Head of caudate nucleus (tissue), 42 donors: ENCODE measurements around the gene PCCA.
A peak's percentile ranks its signal among the peaks of the same experiment; 100 is the strongest.
"Not testable (repeated sequence)": the region's sequence is repeated elsewhere in the genome, so short reads cannot be mapped to it uniquely, and the experiment has no call there.

Source experiments
- DNase-seq, 42 donors: peaks; one replicate each; pipeline versions ENCODE4 v3.0.0 to v3.0.0-alpha.2; 2020 to 2021; ENCODE audit warnings: mixed read lengths in 7 of 42
- intact Hi-C: fragments of 100-400 bp; cut with DNase I; formaldehyde crosslinking; loops from one replicate; pipeline ENCODE4 v1.15.0; 2022

Gene PCCA

DNA sequence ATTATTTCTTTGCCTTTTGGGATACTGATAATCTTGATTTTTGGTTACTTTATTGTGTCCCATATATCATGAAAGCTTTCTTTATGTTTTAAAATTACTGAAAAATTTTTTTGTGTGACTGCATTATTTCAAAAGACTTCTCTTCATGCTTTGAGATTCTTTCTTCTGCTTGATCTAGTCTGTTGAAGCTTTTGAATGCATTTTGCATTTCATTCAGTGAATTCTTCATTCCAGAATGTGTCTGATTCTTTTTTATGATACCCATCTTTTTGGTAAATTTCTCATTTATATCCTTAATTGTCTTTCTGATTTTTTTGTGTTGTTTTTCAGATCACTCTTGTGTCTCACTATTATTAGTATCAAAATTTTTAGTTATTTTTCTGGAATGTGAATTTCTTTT lies 289.6 kb downstream of the PCCA start:
- intact Hi-C loops, result no loop called here
- DNase-seq, result no peak

DNA sequence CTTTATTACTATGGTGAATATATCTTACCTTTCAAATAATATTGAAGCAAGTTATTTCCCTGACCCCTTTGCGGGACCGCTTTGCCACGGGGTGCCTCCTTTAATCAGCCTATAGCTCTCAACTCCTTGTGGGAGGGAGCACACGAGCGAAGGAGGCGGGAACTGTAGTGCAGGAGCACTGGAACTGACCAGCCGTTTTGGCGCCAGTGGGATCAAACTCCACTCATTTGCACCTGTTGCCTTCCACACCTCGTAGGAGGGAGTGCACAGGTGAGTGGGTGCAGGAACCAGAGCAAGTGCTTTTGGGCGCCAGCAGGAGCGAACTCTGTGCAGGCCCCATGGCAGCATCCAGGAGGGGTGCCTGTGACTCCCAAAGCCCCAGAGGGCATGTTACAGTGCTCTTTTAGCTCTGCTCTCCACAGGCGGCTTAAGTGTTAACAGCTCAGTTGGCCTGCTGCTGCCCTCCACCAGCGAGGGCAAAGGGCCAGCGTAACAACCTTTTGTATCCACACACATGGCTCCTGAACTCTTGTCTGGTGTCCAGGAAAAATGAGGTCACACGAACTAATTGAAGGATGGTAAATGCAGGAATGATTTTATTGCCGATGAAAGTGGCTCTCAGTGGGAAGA lies 292.8 kb downstream of the PCCA start:
- intact Hi-C loops, result no loop called here
- no peak for DNase-seq

DNA sequence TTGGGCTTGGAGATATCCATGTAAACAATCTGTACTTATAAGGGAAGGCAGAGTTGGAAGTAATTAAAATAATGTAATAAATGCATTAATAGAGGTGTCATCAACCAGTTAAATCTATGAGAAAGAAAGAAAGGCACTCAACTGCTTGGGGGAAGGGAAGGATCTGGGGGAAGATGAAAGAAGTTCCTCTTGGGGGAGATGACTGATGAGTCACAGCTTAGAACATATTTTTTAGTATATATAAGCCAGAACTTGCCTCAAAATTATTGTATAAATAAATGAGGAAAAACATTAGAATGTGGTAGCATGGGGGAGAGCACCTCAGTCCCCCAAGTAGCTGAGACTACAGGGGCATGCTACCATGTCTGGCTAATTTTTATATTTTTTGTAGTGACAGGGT lies 293.9 kb downstream of the PCCA start:
- intact Hi-C loops, result no loop called here
- no peak for DNase-seq

DNA sequence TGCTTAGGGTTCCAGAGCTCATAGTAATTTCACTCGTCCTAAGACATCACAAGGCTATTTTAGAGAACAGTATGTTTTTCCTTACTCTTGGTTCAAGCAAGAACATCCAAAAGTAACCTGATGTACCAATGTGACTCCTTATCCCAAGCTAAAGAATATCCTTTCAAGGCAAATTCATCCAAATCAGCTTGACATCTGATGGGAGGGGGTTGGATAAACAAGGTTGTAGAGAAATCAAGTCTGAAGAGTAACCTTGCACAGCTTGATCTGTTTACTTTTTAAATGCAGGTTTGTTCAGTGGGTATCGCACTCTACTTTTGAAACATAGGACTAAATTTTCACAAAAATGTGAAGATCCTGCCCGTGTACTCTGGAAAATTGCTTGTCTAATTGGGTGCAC lies 298.5 kb downstream of the PCCA start:
- no peak for DNase-seq
- intact Hi-C loops, result no loop called here

DNA sequence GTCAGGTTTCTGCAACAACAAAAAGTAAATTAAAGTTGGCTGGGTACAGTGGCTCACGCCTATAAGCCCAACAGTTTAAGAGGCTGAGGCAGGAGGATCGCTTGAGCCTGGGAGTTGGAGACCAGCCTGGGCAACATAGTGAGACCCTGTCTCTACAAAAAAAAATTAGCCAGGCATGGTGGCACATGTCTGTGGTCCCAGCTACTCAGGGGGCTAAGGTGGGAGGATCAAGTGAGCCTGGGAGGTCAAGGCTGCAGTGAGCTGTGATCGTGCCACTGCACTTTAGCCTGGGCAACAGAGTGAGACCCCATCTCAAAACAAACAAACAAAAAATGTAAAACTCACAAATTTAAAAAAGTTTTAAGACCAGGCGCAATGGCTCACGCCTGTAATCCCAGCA lies 299.3 kb downstream of the PCCA start:
- DNase-seq, intact Hi-C loops: not testable (repeated sequence)

DNA sequence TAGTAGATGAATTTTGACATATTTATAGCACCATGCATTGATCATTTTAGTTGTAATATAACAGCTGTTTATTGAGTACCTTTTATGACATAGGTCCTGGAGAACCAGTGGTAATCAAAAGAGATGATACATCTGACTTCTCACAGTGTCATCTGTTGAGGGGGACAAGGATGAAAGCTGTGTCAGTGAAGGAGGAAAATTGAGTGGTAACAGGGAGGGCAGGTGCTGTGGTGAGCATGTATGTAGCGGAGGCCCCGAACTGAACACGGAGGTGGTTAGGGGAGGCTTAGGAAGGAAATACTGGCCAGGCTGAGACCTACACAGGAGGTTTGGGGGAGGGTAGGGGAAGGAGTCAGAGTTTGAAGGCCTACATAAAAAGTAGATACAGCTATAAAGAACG lies 300.0 kb downstream of the PCCA start:
- DNase-seq, result no peak
- intact Hi-C loops, result no loop called here

DNA sequence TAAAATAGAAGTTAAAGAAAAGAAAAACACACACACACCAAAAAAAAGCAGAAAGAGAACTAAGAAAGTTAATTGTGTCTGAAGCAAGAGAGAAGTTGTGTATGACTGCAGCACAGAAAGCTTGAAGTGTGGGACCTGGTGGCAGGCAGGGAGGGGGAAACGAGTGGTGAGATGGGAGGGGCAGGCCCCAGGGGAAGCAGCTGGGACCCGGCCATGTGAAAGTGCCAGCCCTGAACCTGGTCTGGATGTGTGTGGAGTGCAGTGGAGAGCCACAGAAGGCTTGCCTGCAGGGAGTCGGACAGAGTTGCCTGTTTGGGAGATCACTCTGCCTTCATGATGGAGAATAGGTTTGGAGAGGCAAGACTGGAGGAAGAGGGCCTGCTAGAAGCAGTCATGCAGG lies 300.7 kb downstream of the PCCA start:
- no peak for DNase-seq
- intact Hi-C loops, result no loop called here

DNA sequence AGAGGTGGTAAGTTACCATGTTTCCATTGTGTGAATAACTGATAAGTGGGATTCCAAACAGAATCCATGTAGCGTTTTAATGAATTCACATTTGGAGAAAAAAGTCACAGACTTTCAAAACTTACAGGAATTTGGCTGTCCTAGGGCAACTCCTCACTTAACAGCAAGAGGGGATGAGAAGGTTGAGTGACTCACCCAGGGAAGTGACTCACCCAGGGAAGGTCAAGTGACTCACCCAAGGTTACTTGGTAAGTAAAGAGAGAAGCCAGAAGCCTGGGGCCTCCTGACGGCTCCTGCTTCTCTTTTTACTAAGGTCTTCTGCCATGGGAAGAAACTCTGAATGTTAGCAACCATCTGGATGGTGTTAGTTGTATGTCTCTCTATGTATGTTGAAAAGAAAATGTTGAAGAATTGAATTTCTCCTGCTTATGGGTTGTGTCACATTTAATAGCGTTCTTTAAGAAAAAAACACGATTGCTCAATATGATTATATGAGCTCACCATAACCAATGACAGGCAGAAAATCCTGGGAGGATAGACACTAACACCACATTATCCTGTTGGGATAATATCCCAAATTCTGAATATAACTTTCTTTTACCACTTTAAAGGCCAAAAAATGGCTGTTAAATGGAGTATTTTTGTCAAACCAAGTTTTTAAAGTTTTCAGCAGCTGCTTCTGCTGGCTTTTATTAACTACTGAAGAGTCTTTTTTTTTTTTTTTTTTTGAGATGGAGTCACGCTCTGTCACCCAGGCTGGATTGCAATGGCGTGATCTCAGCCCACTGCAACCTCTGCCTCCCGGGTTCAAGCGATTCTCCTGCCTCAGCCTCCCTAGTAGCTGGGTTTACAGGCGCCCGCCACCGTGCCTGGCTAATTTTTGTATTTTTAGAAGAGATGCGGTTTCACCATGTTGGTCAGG lies 304.1 kb downstream of the PCCA start:
- intact Hi-C loops, result no loop called here
- peak in 18 of 42 donors; percentile 4 to 73 (median 21) for DNase-seq

DNA sequence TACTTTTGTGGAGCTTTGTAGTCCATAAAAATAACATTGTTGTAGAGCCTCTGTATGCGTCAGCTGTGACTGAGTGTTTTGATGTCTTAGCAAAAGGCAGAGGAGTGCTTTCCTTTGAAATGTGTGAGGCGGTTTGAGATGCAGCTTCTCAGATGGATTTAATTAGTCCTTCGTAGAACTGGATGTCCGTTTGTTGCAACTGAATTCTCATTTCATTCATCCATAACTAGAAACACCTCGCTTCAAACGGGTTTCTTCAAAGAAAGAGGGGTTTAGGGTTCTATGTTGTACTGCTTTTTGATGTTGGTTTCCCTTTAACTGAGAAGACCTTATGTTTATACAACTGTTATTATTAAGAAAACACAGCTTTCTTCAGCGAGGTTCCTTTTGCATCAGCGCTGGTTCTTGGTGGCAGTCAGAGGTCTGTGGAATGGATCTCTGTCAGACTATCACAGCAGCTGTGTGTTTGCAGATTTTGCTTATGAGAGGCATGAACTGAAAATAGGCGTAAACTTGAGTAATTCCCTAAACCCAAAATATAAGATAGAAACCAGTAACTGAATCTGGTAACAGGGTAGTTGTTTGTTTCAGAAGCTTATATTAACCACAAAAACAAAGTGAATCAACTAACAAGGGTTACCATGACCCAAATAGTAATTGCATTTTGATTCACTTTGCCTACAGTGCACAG lies 305.3 kb downstream of the PCCA start:
- intact Hi-C loops, result no loop called here
- no peak for DNase-seq

DNA sequence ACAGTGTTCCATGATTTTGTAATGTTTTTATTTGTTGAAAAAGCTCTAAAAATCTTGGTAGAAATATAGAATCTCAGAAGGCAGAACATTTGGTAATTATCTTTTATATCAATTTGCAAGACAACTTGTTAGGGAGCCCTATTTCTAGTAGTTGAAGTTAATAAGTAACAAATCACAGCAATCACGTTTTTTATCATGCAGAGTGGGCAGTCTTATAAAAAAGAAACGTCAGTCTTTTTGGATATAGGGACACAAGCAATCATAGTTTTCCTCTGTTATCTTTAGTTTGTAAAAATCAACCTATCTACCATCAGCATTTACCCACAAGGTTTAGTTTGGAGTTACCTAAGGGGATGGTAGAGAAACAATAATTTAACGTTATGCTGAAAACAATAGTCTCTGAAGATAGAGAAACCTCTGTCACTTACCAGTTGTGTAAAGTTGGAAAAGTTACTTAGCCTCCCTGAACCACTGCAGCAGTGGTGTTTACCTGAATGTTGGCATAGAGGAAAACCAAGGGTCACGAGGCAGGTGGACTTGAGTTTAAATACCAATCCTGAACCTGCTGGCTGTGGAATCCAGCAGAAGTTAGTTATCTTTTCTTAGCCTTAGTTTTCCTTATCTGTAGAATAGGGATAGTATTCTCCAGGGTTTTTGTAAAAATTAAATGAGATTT lies 306.9 kb downstream of the PCCA start:
- DNase-seq, result no peak
- intact Hi-C loops, result no loop called here

DNA sequence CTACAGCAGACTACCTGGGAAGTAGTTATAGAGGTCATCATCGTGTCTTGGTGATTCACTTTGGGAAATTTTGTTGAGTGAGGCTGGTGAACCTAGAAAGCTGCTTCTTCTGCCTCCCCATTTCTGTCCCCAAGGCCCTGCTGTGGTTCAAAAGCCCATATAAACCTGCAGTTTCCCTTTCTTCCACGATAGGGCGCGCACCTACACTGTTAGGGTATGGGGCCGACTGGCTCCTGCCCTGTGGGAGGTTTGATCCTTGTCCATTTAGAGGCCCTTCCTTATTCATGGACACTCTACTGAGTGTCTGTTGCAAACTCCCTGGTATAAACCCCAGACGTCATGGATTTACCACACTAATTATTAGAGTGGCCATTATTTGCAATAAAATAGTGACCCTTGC lies 307.9 kb downstream of the PCCA start:
- intact Hi-C loops, result no loop called here
- no peak for DNase-seq

DNA sequence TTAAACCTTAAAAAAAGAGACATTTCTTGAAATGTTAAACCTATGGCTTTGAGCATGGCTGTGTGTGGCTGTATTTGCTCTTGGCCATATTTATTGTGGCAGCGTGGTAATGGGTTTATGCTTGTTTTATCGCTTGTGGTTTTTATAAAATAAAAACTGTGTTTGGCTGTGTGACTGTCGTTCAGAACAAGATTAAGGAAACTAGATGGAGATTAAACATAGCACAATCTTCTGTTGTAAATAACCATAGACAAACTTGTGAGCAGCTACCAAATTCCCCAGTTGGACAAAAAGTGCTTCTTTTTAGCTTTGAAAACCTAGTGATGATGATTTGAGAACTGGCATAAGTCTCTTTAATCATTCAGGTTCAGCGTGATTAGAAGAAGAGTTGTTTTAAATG lies 308.7 kb downstream of the PCCA start:
- DNase-seq, result no peak
- intact Hi-C loops, result no loop called here

DNA sequence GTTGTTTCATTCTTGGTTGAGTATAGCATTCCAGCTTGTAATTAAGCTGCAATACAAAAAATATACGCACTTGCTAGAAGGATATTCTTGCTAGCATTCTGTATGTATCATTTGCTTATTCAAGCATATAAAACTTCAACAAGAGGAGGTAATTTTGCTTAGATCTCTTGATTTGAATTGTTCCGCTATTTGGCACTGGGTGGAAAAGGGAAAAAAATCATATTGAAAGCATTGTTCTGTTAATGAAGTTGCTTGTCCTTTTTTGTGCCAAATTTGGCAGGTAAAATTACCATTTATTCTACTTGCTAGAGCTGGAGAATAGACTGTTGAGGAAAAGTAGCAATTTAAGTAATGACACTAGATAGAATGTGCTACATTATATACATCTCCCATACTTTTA lies 309.5 kb downstream of the PCCA start:
- intact Hi-C loops, result no loop called here
- DNase-seq, result no peak

DNA sequence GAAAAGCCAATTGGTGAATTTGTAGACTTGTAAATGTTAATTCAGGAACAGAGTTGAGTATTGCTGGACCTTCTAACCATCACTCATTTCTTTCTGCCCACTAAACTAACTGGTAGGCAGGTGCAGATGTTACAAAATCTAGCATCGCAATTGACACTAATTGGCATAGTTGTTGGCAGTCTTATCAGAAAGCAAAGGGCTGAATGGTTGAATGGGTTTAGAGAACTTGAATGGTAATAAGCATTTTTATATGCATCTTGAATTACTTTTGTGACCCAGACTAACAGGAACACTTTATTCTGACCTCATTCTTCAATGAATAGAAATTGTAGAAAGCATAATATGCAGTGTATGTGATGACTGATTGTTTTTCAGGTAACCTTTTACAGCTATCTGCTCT lies 310.6 kb downstream of the PCCA start:
- no peak for DNase-seq
- intact Hi-C loops, result no loop called here

DNA sequence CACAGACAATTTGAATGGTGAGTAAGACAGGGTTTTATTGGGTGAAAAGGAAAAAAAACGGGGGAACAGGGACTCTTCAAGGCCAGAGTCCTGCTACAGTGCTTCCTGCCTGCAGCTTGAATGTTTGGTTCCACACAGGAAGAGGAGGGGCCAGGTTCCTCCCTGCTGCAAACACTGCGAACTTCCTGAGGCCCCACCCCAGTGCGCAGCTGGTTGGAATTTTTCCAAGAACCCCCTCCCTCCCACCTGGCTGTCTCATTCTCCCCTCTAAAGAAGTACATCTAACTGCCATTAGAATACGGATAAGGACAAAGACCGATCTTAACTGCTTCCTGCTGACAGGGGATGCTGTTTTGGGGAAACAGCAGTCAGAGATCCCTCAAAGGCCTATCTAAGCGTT lies 314.8 kb downstream of the PCCA start:
- DNase-seq, result no peak
- intact Hi-C loops, result no loop called here

DNA sequence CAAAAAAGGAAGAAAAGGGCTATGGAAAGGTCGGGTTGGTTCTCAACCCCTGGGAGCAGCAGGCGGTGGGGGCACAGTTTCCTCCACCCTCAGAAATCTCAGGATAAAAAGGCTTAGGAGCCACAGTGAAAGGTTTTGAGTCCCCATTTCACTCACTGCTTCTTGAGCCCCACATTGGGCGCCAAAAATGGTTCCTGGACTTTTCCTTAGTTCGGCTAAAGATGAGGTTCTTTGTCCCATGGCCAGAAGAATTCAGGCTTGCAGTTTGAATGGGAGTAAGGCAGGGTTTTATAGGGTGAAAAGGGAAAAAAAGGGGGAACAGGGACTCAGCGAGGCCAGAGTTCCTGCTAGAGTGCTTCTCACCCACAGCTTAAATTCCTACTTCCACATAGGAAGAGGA lies 320.2 kb downstream of the PCCA start:
- intact Hi-C loops, result no loop called here
- no peak for DNase-seq

DNA sequence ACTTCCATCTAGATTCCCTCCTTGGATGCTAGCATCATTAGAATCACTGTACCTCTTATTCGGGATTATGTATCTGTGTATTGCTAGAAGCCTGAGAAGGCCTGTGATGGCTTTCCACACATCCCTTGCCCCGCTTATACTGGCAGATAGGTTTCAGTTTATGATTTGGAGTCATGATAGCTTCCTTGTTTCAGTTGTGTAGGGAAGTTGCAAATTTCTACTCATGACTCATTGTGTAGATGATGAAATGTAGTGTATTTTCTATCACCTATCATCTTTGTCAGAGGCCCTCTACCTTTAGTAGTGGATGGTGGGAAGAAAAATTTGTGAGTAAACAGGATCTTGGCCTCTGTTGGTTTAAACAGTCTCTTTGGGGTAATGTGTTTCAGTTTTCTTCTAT lies 334.5 kb downstream of the PCCA start:
- intact Hi-C loops, result no loop called here
- DNase-seq, result no peak

DNA sequence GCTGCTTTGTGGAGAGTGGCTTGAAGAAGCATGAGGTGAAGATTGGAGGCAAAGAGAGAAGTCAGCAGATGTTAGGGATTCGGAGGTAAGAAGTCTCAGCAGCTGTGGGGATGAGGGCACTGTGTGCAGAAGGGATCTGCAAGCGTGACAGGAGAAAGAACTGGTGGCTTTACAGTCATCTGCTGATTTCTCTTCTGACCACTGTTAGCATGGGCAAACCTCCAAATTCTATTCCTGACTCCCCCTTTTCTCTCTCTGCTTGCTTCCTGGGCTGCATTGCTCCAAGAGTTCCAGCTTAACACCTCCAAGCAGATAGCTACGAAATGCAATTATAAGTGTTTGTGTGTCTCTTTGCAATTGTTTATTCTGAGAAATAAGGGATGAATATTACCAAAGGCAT lies 340.1 kb downstream of the PCCA start:
- DNase-seq, result no peak

DNA sequence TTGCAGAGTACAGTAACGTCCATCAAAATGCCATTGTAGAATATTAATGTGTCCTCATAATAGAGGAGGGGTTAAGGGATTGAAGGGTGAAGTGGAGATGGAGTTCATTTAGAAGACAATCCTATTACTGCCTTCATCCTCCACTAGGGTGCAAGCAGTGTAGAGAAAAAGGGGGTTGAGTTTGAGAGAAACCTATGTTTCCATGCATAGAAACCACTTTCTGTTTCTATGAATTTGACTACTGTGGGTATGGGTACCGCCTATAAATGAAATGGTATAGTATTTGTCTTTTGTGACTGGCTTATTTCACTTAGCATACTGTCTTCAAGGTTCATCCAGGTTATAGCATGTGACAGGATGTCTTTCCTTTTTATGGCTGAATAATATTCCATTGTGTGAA lies 343.7 kb downstream of the PCCA start:
- no peak for DNase-seq
- intact Hi-C loops, result no loop called here

More for the DNA sequence above, 340.1 kb downstream of the PCCA start:
- intact Hi-C loops, result no loop called here

DNA sequence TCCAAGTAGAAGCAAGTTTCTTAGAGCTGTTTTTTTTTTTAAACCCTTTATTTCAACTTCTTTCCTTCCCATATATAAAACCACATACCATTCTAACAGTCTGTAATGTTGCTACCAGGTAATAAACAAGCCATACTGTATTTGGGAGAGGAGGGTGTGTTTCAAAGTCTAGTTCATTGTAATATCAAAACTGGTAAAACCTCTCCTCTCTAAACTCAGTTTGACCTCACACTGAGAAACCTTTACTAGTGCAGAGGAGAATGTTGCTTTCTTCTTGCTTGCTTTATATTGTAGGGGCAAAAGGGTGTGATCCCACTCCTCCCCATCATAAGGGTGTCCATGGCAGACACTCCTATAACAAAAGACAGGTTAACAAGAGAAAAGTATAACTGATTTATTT lies 344.6 kb downstream of the PCCA start:
- intact Hi-C loops, result no loop called here
- DNase-seq, result no peak
